HEK293T (cell line): ENCODE data around the gene PABPN1.

Source experiments
- CTCF ChIA-PET: fragments of 350-600 bp; formaldehyde crosslinking; extraction: SDS; loops from one replicate; lab custom pipeline; 2021; ENCODE audit warnings: antibody characterized with exemption, inconsistent platforms; lab: Yijun Ruan, JAX
- POLR2A ChIA-PET: fragments of 350-600 bp; formaldehyde crosslinking; extraction: SDS; loops from one replicate; lab custom pipeline; 2020; ENCODE audit warnings: antibody characterized with exemption, inconsistent platforms; lab: Yijun Ruan, JAX
- DNase-seq: peaks from one replicate; pipeline ENCODE4 v3.0.0; 2012; ENCODE audit warnings: mixed read lengths; ENCODE audit errors: extremely low spot score
- ARNT ChIP-seq: fragments of 450-650 bp; IDR thresholded peaks from 2 replicates; pipeline ENCODE4 v1.6.1; 2017; ENCODE audit warnings: mild to moderate bottlenecking
- BHLHE40 ChIP-seq: fragments of 450-650 bp; IDR thresholded peaks from 2 replicates; pipeline ENCODE4 v1.6.1; 2016; ENCODE audit warnings: mild to moderate bottlenecking, moderate library complexity, borderline replicate concordance
- CTBP1 ChIP-seq: fragments of 450-650 bp; IDR thresholded peaks from 2 replicates; pipeline ENCODE4 v1.6.1; 2016; ENCODE audit warnings: borderline replicate concordance
- ELF4 ChIP-seq: fragments of 450-650 bp; IDR thresholded peaks from 2 replicates; pipeline ENCODE4 v1.6.1; 2017; ENCODE audit warnings: antibody characterized with exemption
- FOXA1 ChIP-seq: fragments of 450-650 bp; IDR thresholded peaks from 2 replicates; pipeline ENCODE4 v1.6.1; 2016; ENCODE audit warnings: mild to moderate bottlenecking
- FOXK2 ChIP-seq: fragments of 450-650 bp; IDR thresholded peaks from 2 replicates; pipeline ENCODE4 v1.6.1; 2016; ENCODE audit warnings: mild to moderate bottlenecking
- FOXM1 ChIP-seq: fragments of 450-650 bp; IDR thresholded peaks from 2 replicates; pipeline ENCODE4 v1.6.1; 2017; ENCODE audit warnings: mild to moderate bottlenecking, borderline replicate concordance
- HDGF ChIP-seq: fragments of 450-650 bp; IDR thresholded peaks from 2 replicates; pipeline ENCODE4 v1.6.1; 2017; ENCODE audit warnings: antibody characterized with exemption, borderline replicate concordance
- L3MBTL2 ChIP-seq: fragments of 450-650 bp; conservative IDR thresholded peaks from 2 replicates; pipeline ENCODE4 v1.6.1; 2016; ENCODE audit warnings: mild to moderate bottlenecking
- LEF1 ChIP-seq: fragments of 450-650 bp; IDR thresholded peaks from 2 replicates; pipeline ENCODE4 v1.6.1; 2017; ENCODE audit warnings: mild to moderate bottlenecking, borderline replicate concordance
- NFRKB ChIP-seq: fragments of 450-650 bp; IDR thresholded peaks from 2 replicates; pipeline ENCODE4 v1.6.1; 2016; ENCODE audit warnings: mild to moderate bottlenecking, moderate library complexity
- SP1 ChIP-seq: fragments of 450-650 bp; IDR thresholded peaks from 2 replicates; pipeline ENCODE4 v1.6.1; 2017
- SUZ12 ChIP-seq: fragments of 450-650 bp; IDR thresholded peaks from 2 replicates; pipeline ENCODE4 v1.6.1; 2016; ENCODE audit warnings: mild to moderate bottlenecking
- TARDBP ChIP-seq: fragments of 450-650 bp; IDR thresholded peaks from 2 replicates; pipeline ENCODE4 v1.6.1; 2016
- ZNF384 ChIP-seq: fragments of 450-650 bp; IDR thresholded peaks from 2 replicates; pipeline ENCODE4 v1.6.1; 2016
- TF ChIP-seq, protein P1 (sequence below): fragments of 450-650 bp; IDR thresholded peaks from 2 replicates; pipeline ENCODE4 v1.6.1; 2016

Gene PABPN1

DNA sequence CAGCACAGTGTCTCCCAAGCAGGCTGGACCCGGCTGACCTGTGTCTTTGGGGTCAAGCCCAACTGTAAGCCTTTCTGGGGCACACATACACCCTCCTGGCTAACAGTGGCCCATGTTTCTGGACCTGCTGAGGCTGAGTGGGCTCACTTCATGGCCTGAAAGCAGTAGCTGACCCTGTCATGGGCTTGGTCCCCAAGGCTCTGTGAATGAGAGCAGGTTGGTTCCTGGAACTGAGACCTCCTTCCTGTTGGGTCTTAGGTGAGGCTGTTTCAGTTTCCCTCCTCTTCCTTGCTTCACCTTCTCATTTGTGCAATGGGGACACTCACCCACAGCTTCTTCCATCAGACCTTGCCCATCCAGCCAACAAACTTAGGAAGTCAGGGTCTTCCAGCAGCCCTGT lies 50.6 kb downstream of the PABPN1 start:
- CTCF ChIA-PET = no interaction called here
- DNase-seq = no peak
- POLR2A ChIA-PET = no interaction called here
- TF ChIP-seq ZNF384 (no peak), LEF1 (no peak), FOXA1 (no peak), SP1 (no peak), ELF4 (no peak), NFRKB (no peak), L3MBTL2 (no peak), ARNT (no peak), HDGF (no peak), FOXM1 (no peak), BHLHE40 (no peak), FOXK2 (no peak), SUZ12 (no peak), CTBP1 (no peak), TARDBP (no peak)
- TF ChIP-seq, protein P1, sequence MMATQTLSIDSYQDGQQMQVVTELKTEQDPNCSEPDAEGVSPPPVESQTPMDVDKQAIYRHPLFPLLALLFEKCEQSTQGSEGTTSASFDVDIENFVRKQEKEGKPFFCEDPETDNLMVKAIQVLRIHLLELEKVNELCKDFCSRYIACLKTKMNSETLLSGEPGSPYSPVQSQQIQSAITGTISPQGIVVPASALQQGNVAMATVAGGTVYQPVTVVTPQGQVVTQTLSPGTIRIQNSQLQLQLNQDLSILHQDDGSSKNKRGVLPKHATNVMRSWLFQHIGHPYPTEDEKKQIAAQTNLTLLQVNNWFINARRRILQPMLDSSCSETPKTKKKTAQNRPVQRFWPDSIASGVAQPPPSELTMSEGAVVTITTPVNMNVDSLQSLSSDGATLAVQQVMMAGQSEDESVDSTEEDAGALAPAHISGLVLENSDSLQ = no peak

DNA sequence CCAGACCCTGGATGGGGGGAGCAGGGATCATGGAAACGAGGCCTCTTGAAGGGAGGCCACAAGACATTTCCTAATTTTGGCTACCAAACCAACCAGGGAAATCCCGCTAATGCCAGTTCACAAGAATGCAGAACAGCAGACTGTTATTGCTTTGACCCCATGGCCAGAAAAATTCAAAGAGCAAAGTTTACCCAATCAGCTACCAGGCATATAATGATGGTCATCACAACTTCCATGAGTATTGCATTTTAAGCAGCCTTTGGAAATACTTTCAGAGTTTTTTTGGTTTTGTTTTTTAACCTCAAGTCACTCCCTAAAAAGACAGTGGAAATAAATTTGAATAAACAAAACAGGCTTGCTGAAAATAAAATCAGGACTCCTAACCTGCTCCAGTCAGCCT lies 51.3 kb downstream of the PABPN1 start, which contains the start of gene IL25:
Gene IL25 (plus strand): TSS at position 301 of the 400 bp plus-strand sequence.
- CTCF ChIA-PET = no interaction called here
- TF ChIP-seq FOXK2 = no peak
- TF ChIP-seq ARNT = no peak
- TF ChIP-seq, protein P1 = no peak
- TF ChIP-seq FOXA1 = no peak
- TF ChIP-seq ELF4 = no peak
- no peak for TF ChIP-seq SUZ12
- no peak for DNase-seq
- POLR2A ChIA-PET = no interaction called here

DNA sequence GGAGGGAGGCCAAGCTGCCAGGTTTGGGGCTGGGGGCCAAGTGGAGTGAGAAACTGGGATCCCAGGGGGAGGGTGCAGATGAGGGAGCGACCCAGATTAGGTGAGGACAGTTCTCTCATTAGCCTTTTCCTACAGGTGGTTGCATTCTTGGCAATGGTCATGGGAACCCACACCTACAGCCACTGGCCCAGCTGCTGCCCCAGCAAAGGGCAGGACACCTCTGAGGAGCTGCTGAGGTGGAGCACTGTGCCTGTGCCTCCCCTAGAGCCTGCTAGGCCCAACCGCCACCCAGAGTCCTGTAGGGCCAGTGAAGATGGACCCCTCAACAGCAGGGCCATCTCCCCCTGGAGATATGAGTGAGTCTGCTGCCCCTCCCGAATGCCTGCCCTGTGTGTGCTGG lies 51.8 kb downstream of the PABPN1 start:
- CTCF ChIA-PET = no interaction called here
- TF ChIP-seq ARNT (no peak), FOXM1 (no peak), L3MBTL2 (no peak)
- POLR2A ChIA-PET = no interaction called here
- no peak for DNase-seq
